Testis (tissue), 2 donors: ENCODE measurements around the gene KCTD21.

ENCODE experiments used
- CTCF ChIP-seq, 3 experiments: fragments of 450-650 bp in 2 of 3; fragments of 200-600 bp in 1 of 3; sonication (generic) in 1 of 3; IDR thresholded peaks; one replicate each; pipeline ENCODE4 v1.5.1; 2016 to 2019; ENCODE audit warnings: antibody characterized with exemption in 3 of 3, mild to moderate bottlenecking in 2 of 3, moderate library complexity in 1 of 3
- POLR2A ChIP-seq: fragments of 450-650 bp; IDR thresholded peaks from one replicate; pipeline ENCODE4 v1.6.1; 2017; ENCODE audit warnings: antibody characterized with exemption, mild to moderate bottlenecking, moderate library complexity

- TF ChIP-seq CTCF (IDR thresholded peaks at IDR 0.05), result no peak
- no peak for TF ChIP-seq POLR2A
Measured at GRCh38 chr11:78161346-78161745, 27.1 kb downstream of the KCTD21 start.
